Esophagus muscularis mucosa (tissue), 3 donors: Measurements from ENCODE around the gene C4orf51.

ENCODE experiments used
- POLR2A ChIP-seq: fragments of 450-650 bp; IDR thresholded peaks from one replicate; pipeline ENCODE4 v1.6.1; 2017; ENCODE audit warnings: antibody characterized with exemption, moderate library complexity, mild to moderate bottlenecking, low read depth
- POLR2AphosphoS5 ChIP-seq, 2 donors: sonication (generic); formaldehyde crosslinking; IDR thresholded peaks; one replicate each; pipeline ENCODE4 v1.6.1; 2017; ENCODE audit warnings: antibody characterized with exemption in 2 of 2
- TF ChIP-seq, protein P1 (sequence below), 3 experiments: fragments of 200-600 bp in 2 of 3; fragments of 450-650 bp in 1 of 3; sonication (generic) in 2 of 3; IDR thresholded peaks; one replicate each; pipeline ENCODE4 v1.5.1; 2017 to 2019; ENCODE audit warnings: antibody characterized with exemption in 3 of 3, mild to moderate bottlenecking in 2 of 3, moderate library complexity in 1 of 3

DNA sequence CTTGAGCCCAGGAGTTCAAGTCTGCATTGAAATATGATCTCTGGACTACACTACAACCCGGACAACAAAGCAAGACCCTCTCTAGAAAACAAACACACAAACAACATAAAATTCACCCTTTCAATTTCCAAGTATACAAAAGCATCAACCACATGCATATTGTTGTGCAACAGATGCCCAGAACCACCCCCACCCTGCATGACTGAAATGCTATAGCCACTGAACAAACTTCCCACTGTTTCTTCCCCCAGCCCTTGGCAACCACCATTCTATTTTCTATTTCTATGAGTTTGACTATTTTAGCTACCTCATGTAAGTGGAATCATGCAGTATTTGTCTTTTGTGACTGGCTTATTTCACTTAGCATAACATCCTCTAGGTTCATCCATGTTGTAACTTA, 14.2 kb upstream of the C4orf51 start:
- TF ChIP-seq, protein P1, sequence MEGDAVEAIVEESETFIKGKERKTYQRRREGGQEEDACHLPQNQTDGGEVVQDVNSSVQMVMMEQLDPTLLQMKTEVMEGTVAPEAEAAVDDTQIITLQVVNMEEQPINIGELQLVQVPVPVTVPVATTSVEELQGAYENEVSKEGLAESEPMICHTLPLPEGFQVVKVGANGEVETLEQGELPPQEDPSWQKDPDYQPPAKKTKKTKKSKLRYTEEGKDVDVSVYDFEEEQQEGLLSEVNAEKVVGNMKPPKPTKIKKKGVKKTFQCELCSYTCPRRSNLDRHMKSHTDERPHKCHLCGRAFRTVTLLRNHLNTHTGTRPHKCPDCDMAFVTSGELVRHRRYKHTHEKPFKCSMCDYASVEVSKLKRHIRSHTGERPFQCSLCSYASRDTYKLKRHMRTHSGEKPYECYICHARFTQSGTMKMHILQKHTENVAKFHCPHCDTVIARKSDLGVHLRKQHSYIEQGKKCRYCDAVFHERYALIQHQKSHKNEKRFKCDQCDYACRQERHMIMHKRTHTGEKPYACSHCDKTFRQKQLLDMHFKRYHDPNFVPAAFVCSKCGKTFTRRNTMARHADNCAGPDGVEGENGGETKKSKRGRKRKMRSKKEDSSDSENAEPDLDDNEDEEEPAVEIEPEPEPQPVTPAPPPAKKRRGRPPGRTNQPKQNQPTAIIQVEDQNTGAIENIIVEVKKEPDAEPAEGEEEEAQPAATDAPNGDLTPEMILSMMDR (IDR thresholded peaks at IDR 0.05), result no peak
- TF ChIP-seq POLR2A (no peak), POLR2AphosphoS5 (IDR thresholded peaks at IDR 0.05) (no peak)
